PC-3 (cell line): ENCODE measurements around the gene RPS6KA2. TPM values are rescaled to one million over a fixed set of nuclear protein-coding genes. Genes with fewer than 3 reads are reported as not detected.

Source experiments
- ATAC-seq: fragments of 200-7000 bp; cut with Tn5 transposase; 2 replicates; pipeline ENCODE4 v1.9.1; 2020; ENCODE audit warnings: mild to moderate bottlenecking, moderate library complexity
- BruUV-seq: library from RNA; stranded (reverse); fragments of 400-500 nt; replicated peaks from 2 replicates; lab custom pipeline; 2021; lab: Mats Ljungman, UMichigan
- CTCF ChIA-PET: fragments of 300-600 bp; sonication (Branson Sonifier 250); formaldehyde crosslinking; loops from one replicate; lab custom pipeline; 2022; ENCODE audit warnings: antibody characterized with exemption; lab: Charles Lee
- POLR2A ChIA-PET: fragments of 300-600 bp; sonication (Branson Sonifier 250); formaldehyde crosslinking; loops from one replicate; lab custom pipeline; 2022; ENCODE audit warnings: antibody characterized with exemption; ENCODE audit not compliant: unreplicated experiment; lab: Charles Lee
- DNase-seq: peaks from one replicate; pipeline ENCODE4 v3.0.0-alpha.2; 2015
- H2AFZ ChIP-seq: fragments of 300-600 bp; sonication (generic); 2 replicates; pipeline ENCODE4 v1.6.0; 2016; ENCODE audit warnings: antibody characterized with exemption, low read length
- H3F3A ChIP-seq: fragments of 300-600 bp; sonication (generic); one replicate; pipeline ENCODE4 v1.6.0; 2017; ENCODE audit warnings: antibody characterized with exemption, low read length, control low read depth, mild to moderate bottlenecking; ENCODE audit not compliant: unreplicated experiment
- H3K27ac ChIP-seq: fragments of 300-600 bp; sonication (generic); 2 replicates; pipeline ENCODE4 v1.5.1; 2016; ENCODE audit warnings: mild to moderate bottlenecking, low read length
- H3K27me3 ChIP-seq: fragments of 300-600 bp; sonication (generic); 2 replicates; pipeline ENCODE4 v1.6.1; 2016; ENCODE audit warnings: low read length, mixed read lengths
- H3K36me3 ChIP-seq: fragments of 300-600 bp; sonication (generic); 2 replicates; pipeline ENCODE4 v1.6.1; 2016; ENCODE audit warnings: low read depth, mixed run types, low read length, mixed read lengths
- H3K4me1 ChIP-seq: fragments of 300-600 bp; sonication (generic); 2 replicates; pipeline ENCODE4 v1.5.1; 2016; ENCODE audit warnings: low read length; ENCODE audit not compliant: insufficient read depth
- H3K4me2 ChIP-seq: fragments of 300-600 bp; sonication (generic); 2 replicates; pipeline ENCODE4 v1.6.0; 2016; ENCODE audit warnings: low read length
- H3K4me3 ChIP-seq: fragments of 300-600 bp; sonication (generic); 2 replicates; pipeline ENCODE4 v1.5.1; 2016; ENCODE audit warnings: mild to moderate bottlenecking, low read length, mixed read lengths
- H3K79me2 ChIP-seq: fragments of 300-600 bp; sonication (generic); 2 replicates; pipeline ENCODE4 v1.6.1; 2017; ENCODE audit warnings: low read length, mixed read lengths
- H3K9ac ChIP-seq: fragments of 300-600 bp; sonication (generic); 2 replicates; pipeline ENCODE4 v1.6.0; 2016; ENCODE audit warnings: mild to moderate bottlenecking, low read length
- H3K9me2 ChIP-seq: fragments of 300-600 bp; sonication (generic); replicated peaks from 2 replicates; pipeline ENCODE4 v1.6.1; 2016; ENCODE audit warnings: mixed run types, low read length, mixed read lengths
- H3K9me3 ChIP-seq: fragments of 300-600 bp; sonication (generic); 2 replicates; pipeline ENCODE4 v1.6.1; 2016; ENCODE audit warnings: low read length, mixed read lengths
- H4K20me1 ChIP-seq: fragments of 300-600 bp; sonication (generic); 2 replicates; pipeline ENCODE4 v1.6.1; 2016; ENCODE audit warnings: low read length, mixed read lengths
- EZH2 ChIP-seq: fragments of 300-600 bp; sonication (generic); IDR thresholded peaks from one replicate; pipeline ENCODE4 v1.6.1; 2017; ENCODE audit warnings: antibody characterized with exemption, mild to moderate bottlenecking, low read length; ENCODE audit not compliant: unreplicated experiment
- EZH2phosphoT487 ChIP-seq: fragments of 300-600 bp; sonication (generic); IDR thresholded peaks from 2 replicates; pipeline ENCODE4 v1.6.1; 2018; ENCODE audit warnings: mild to moderate bottlenecking, antibody characterized with exemption, low read length, borderline replicate concordance
- intact Hi-C: fragments of 100-400 bp; cut with micrococcal nuclease; formaldehyde crosslinking; loops from 2 replicates; pipeline ENCODE4 v1.9.0; 2023
- microRNA-seq: library from miRNA; unstranded; fragments of <30 nt; microRNA quantifications from one replicate; pipeline ENCODE4 v1.1.0, GENCODE V29; 2020; ENCODE audit not compliant: unreplicated experiment
- total RNA-seq: library from RNA; depleted of rRNA; stranded (reverse); fragments of >200 nt; gene quantifications from 2 replicates; pipeline ENCODE4 v1.2.3, GENCODE V29; 2014; rRNA removed
- TF ChIP-seq, protein P1 (sequence below): fragments of 300-600 bp; sonication (generic); conservative IDR thresholded peaks from 2 replicates; pipeline ENCODE4 v1.5.1; 2017; ENCODE audit warnings: antibody characterized with exemption, low read depth, mild to moderate bottlenecking, low read length

RPS6KA2 gene
- total RNA-seq, 1 experiment from 2014 or later, result 5.1 TPM

DNA sequence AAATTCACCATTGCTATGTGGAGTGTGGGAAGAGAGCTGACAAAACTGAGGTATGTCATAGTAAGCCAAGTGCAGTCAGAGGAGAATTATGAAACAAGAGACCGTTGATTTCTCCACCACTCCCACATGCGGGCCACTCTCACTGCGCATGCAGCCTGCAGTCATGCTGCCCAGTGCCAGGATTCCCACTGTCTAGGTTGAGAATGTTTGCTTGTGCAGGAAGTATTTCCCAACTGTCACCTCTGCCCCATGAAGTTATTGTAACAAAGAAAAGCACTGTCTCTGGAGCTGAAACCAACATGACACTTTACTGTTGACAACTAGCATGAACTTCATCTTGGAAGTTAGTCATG, 266.0 kb downstream of the RPS6KA2 start:
- Histone ChIP-seq H3K9me3 (no peaks in the 10 kb centered on the region), H3K9ac (no peak overlapping the region), H3K36me3 (no peaks in the 10 kb centered on the region), H3K4me1 (no peaks in the 10 kb centered on the region), H3K4me3 (no peak overlapping the region), H3K27ac (no peak overlapping the region), H3K79me2 (no peaks in the 10 kb centered on the region), H2AFZ (no peak overlapping the region), H3K9me2 (no peaks in the 10 kb centered on the region), H3F3A (no peaks in the 10 kb centered on the region), H3K27me3 (no peaks in the 10 kb centered on the region), H3K4me2 (no peak overlapping the region), H4K20me1 (no peaks in the 10 kb centered on the region)
- ATAC-seq (no peak), DNase-seq (peak; percentile 8)
- ChIA-PET CTCF (no interaction called here), POLR2A (no interaction called here)
- intact Hi-C loops, result no loop called here
- no TSS peak for BruUV-seq
- TF ChIP-seq, protein P1, sequence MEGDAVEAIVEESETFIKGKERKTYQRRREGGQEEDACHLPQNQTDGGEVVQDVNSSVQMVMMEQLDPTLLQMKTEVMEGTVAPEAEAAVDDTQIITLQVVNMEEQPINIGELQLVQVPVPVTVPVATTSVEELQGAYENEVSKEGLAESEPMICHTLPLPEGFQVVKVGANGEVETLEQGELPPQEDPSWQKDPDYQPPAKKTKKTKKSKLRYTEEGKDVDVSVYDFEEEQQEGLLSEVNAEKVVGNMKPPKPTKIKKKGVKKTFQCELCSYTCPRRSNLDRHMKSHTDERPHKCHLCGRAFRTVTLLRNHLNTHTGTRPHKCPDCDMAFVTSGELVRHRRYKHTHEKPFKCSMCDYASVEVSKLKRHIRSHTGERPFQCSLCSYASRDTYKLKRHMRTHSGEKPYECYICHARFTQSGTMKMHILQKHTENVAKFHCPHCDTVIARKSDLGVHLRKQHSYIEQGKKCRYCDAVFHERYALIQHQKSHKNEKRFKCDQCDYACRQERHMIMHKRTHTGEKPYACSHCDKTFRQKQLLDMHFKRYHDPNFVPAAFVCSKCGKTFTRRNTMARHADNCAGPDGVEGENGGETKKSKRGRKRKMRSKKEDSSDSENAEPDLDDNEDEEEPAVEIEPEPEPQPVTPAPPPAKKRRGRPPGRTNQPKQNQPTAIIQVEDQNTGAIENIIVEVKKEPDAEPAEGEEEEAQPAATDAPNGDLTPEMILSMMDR, result no peak
- TF ChIP-seq EZH2 (no peak), EZH2phosphoT487 (no peak)

DNA sequence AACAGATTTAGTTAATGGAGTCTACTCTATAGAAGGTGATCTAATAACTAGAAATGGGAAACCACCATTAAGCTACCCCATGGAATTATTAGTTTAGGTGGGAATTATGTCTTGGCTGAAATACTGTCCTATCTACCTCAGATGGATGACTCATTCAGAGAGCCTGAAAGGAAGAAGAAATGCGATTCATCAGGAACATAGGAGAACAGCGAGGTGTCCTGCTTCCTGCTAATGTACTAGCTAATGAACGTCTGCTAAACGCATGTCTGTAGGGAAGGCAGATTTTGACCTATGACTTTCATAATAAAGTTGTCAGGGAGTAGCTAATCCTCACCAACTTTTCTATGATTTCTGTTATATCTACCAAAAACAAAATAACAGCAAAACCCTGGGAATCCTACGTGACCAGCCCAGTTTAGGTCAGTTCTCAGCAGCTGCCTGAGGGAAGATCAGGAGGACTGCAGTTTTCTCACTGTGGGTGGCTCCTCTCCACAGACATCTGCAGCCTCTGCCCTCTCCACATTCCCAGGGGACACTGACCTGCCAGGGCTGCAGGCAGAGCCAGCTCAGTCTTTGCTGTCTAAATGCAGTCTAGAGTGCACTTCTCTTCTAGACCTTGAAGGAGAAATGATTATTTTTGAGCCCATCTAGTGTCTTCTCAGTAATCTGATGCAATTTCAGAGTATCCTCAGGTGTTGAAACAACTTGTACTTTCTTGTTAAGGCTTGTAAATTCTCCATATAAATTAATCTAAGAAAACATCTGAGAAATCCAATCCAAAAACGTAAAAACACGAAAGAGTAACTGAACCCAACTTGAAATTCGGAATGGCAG, 266.6 kb downstream of the RPS6KA2 start:
- no TSS peak for BruUV-seq
- H3K4me1 ChIP-seq, result no peaks in the 10 kb centered on the region
- no peaks in the 10 kb centered on the region for H3K9me3 ChIP-seq
- DNase-seq (peak; percentile 33), ATAC-seq (no peak; the same call in 1 of the 2 replicates)
- no peak overlapping the region for H3K4me3 ChIP-seq
- H3F3A ChIP-seq, result no peaks in the 10 kb centered on the region
- POLR2A ChIA-PET, result no interaction called here
- H3K9ac ChIP-seq, result no peak overlapping the region
- no peak overlapping the region for H3K4me2 ChIP-seq
- no peak overlapping the region for H3K27ac ChIP-seq
- no peaks in the 10 kb centered on the region for H3K79me2 ChIP-seq
- CTCF ChIA-PET, result no interaction called here
- TF ChIP-seq EZH2 (no peak), EZH2phosphoT487 (no peak)
- TF ChIP-seq, protein P1, result no peak
- H3K27me3 ChIP-seq, result no peaks in the 10 kb centered on the region
- H2AFZ ChIP-seq, result no peak overlapping the region
- H4K20me1 ChIP-seq, result no peaks in the 10 kb centered on the region
- H3K9me2 ChIP-seq, result no peaks in the 10 kb centered on the region
- intact Hi-C loops, result no loop called here
- no peaks in the 10 kb centered on the region for H3K36me3 ChIP-seq

Small RNA genes lying within 50 kb of the gene (microRNA-seq; reads per million reads assigned to microRNA genes)
- gene MIR1913, result 1.0 reads per million

Other genes starting within 250 kb of the RPS6KA2 start
- 10.0 and 26.7 TPM in 2 replicates for gene MPC1, start 244.3 kb downstream of the RPS6KA2 start, total RNA-seq
- gene RAMACL, start 40.6 kb downstream of the RPS6KA2 start, total RNA-seq, result 0.26 and 0.92 TPM in 2 replicates